Measurements from ENCODE around the gene MIF4GD. TPM values are rescaled to one million over a fixed set of nuclear protein-coding genes. Genes with fewer than 3 reads are reported as not detected.

Gene MIF4GD
- total RNA-seq = 15.2 and 37.2 TPM in 2 replicates

GRCh38 chr17:75270966-75271232 is at the start of gene MIF4GD:
Gene MIF4GD, minus strand, starts transcription at chr17:75271231. Its CDS starts 1,036 bp downstream, at chr17:75270195.

GRCh38 chr17:75289115-75289831 is 18.2 kb upstream of the MIF4GD start, which contains the start of gene SLC25A19:
Gene SLC25A19, minus strand, starts transcription at chr17:75289433. Its CDS starts 2,669 bp downstream, at chr17:75286764.

GRCh38 chr17:75261336-75262111 is 9.5 kb downstream of the MIF4GD start, which contains the start of the genes GGA3 and MRPS7:
Gene GGA3, minus strand, starts transcription at chr17:75261606. Its CDS starts 19 bp downstream, at chr17:75261587.
Gene MRPS7, plus strand, starts transcription at chr17:75261879. Its CDS starts 22 bp downstream, at chr17:75261901.

Other genes starting within 250 kb of the MIF4GD start
- 285 and 333 TPM in 2 replicates for gene ATP5PD, start 224.3 kb downstream of the MIF4GD start, total RNA-seq
- 10.4 and 13.3 TPM in 2 replicates for gene KCTD2, start 224.0 kb downstream of the MIF4GD start, total RNA-seq
- gene SLC16A5, start 183.3 kb downstream of the MIF4GD start, total RNA-seq = 4.7 and 13.4 TPM in 2 replicates
- gene ARMC7, start 161.3 kb downstream of the MIF4GD start, total RNA-seq = 2.3 and 4.1 TPM in 2 replicates
- gene NT5C, start 139.5 kb downstream of the MIF4GD start, total RNA-seq = 203 and 206 TPM in 2 replicates
- gene JPT1, start 116.7 kb downstream of the MIF4GD start, total RNA-seq = 175 and 272 TPM in 2 replicates
- gene SUMO2, start 88.3 kb downstream of the MIF4GD start, total RNA-seq = 98.9 and 112 TPM in 2 replicates
- 25.8 and 38.1 TPM in 2 replicates for gene NUP85, start 65.6 kb downstream of the MIF4GD start, total RNA-seq
- gene GGA3, start 9.6 kb downstream of the MIF4GD start, total RNA-seq = 13.3 and 23.7 TPM in 2 replicates
- gene MRPS7, start 9.4 kb downstream of the MIF4GD start, total RNA-seq = 59.7 and 89.9 TPM in 2 replicates
- gene SLC25A19, start 18.2 kb upstream of the MIF4GD start, total RNA-seq = 7.4 and 14.7 TPM in 2 replicates
- gene GRB2, start 134.4 kb upstream of the MIF4GD start, total RNA-seq = 49.9 and 83.7 TPM in 2 replicates
- gene TMEM94, start 185.4 kb upstream of the MIF4GD start, total RNA-seq = 38.7 and 41.3 TPM in 2 replicates
- gene CASKIN2, start 244.3 kb upstream of the MIF4GD start, total RNA-seq = 6.3 and 9.5 TPM in 2 replicates
- 28.5 and 36.9 TPM in 2 replicates for gene TSEN54, start 245.3 kb upstream of the MIF4GD start, total RNA-seq